GM12878 (cell line): ENCODE results near the gene ITGA11.

ENCODE experiments used
- CBX3 ChIP-seq: fragments of 200-600 bp; sonication (generic); IDR thresholded peaks from 2 replicates; pipeline ENCODE4 v1.6.1; 2016; ENCODE audit warnings: low read depth, borderline replicate concordance
- CHD2 ChIP-seq: IDR thresholded peaks from 2 replicates; pipeline ENCODE4 v1.6.1; 2011; ENCODE audit warnings: low read depth, low read length, improper control_type of control experiment, borderline replicate concordance
- EGR1 ChIP-seq, 2 experiments: IDR thresholded peaks; 1 replicate in 1 of 2; 2 replicates in 1 of 2; pipeline ENCODE4 v1.6.1; 2011 to 2012; ENCODE audit warnings: low read depth in 2 of 2, low read length in 2 of 2, borderline replicate concordance in 1 of 2, mild to moderate bottlenecking in 1 of 2, moderate library complexity in 1 of 2
- POLR2A ChIP-seq: IDR thresholded peaks from 2 replicates; pipeline ENCODE4 v1.6.1; 2011; ENCODE audit warnings: low read depth, mild to moderate bottlenecking, low read length
- POLR2AphosphoS5 ChIP-seq: IDR thresholded peaks from 2 replicates; pipeline ENCODE4 v1.6.1; 2011; ENCODE audit warnings: mild to moderate bottlenecking, low read length, inconsistent platforms
- RCOR1 ChIP-seq: conservative IDR thresholded peaks from 2 replicates; pipeline ENCODE4 v1.6.1; 2012; ENCODE audit warnings: low read depth, low read length, improper control_type of control experiment
- RUNX3 ChIP-seq: IDR thresholded peaks from 2 replicates; pipeline ENCODE4 v1.6.1; 2012; ENCODE audit warnings: low read length, inconsistent platforms
- SMC3 ChIP-seq: IDR thresholded peaks from 2 replicates; pipeline ENCODE4 v1.6.1; 2011; ENCODE audit warnings: low read length, improper control_type of control experiment, borderline replicate concordance
- TF ChIP-seq, protein P1 (sequence below), 3 experiments: IDR thresholded peaks in 2 of 3; conservative IDR thresholded peaks in 1 of 3; 2 replicates each; pipeline ENCODE4 v1.5.1; 2011; ENCODE audit warnings: low read depth in 3 of 3, low read length in 3 of 3, mild to moderate bottlenecking in 3 of 3, control low read depth in 2 of 3, moderate library complexity in 2 of 3, inconsistent platforms in 1 of 3, mixed read lengths in 1 of 3; ENCODE audit not compliant: control insufficient read depth in 2 of 3, insufficient read depth in 1 of 3; ENCODE audit errors: extremely low read depth in 1 of 3
- TF ChIP-seq, protein P2 (sequence below): IDR thresholded peaks from 2 replicates; pipeline ENCODE4 v1.6.1; 2011; ENCODE audit warnings: low read depth, mild to moderate bottlenecking, low read length, moderate library complexity, borderline replicate concordance; ENCODE audit errors: extremely low read depth
- TF ChIP-seq, protein P3 (sequence below): fragments of 450-650 bp; IDR thresholded peaks from 2 replicates; pipeline ENCODE4 v1.6.1; 2017; ENCODE audit warnings: borderline replicate concordance

DNA sequence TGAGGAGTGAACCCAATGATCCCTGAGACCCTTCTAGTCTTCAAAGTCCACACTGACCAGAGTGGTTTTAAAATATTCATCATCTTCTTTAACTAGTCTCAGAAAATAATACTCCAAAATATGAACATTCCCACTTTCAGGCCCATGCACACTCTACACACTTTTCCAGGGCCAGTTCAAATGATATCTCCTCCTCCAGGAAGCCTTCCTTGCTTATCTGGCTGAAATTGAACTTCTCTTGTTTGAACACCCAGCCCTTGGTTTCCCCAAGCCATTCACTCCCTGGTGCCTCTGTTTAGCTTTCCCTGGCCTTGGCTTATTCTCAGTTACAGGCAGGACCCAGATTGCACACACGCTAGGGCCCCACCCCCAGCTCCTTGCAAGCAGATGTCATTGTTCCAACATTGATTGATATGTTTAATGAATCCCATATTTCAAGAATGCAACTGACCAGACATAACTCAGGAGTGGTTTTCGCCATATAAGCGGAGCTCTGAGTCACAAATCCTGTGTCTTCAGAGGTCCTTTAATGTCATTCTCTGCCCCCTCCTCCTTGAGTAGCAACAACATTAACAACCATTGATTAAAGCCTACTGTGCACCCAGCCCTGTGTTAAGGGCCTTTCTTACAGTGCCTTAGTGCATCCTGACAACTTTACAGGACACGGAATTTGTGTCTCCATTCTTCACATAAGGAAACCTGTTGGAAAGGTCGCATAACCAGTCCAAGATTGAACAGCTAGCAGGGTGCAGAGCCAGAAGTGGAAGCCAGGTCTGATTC, 2.1 kb downstream of the ITGA11 start:
- TF ChIP-seq RUNX3 (no peak), POLR2A (no peak), RCOR1 (no peak), CHD2 (no peak), SMC3 (no peak), CBX3 (no peak), POLR2AphosphoS5 (no peak), EGR1 (IDR thresholded peaks at IDR 0.05; ENCODE audit: borderline replicate concordance in 1 of 2, low read depth in 2 of 2, low read length in 2 of 2) (no peak)
- TF ChIP-seq, protein P1, sequence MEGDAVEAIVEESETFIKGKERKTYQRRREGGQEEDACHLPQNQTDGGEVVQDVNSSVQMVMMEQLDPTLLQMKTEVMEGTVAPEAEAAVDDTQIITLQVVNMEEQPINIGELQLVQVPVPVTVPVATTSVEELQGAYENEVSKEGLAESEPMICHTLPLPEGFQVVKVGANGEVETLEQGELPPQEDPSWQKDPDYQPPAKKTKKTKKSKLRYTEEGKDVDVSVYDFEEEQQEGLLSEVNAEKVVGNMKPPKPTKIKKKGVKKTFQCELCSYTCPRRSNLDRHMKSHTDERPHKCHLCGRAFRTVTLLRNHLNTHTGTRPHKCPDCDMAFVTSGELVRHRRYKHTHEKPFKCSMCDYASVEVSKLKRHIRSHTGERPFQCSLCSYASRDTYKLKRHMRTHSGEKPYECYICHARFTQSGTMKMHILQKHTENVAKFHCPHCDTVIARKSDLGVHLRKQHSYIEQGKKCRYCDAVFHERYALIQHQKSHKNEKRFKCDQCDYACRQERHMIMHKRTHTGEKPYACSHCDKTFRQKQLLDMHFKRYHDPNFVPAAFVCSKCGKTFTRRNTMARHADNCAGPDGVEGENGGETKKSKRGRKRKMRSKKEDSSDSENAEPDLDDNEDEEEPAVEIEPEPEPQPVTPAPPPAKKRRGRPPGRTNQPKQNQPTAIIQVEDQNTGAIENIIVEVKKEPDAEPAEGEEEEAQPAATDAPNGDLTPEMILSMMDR (IDR thresholded peaks at IDR 0.05 in 2 of 3, conservative IDR thresholded peaks at IDR 0.05 in 1 of 3; ENCODE audit: control insufficient read depth in 2 of 3, extremely low read depth in 1 of 3, insufficient read depth in 1 of 3, low read depth in 3 of 3, low read length in 3 of 3) = no peak
- TF ChIP-seq, protein P2, sequence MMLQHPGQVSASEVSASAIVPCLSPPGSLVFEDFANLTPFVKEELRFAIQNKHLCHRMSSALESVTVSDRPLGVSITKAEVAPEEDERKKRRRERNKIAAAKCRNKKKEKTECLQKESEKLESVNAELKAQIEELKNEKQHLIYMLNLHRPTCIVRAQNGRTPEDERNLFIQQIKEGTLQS = no peak
- TF ChIP-seq, protein P3, sequence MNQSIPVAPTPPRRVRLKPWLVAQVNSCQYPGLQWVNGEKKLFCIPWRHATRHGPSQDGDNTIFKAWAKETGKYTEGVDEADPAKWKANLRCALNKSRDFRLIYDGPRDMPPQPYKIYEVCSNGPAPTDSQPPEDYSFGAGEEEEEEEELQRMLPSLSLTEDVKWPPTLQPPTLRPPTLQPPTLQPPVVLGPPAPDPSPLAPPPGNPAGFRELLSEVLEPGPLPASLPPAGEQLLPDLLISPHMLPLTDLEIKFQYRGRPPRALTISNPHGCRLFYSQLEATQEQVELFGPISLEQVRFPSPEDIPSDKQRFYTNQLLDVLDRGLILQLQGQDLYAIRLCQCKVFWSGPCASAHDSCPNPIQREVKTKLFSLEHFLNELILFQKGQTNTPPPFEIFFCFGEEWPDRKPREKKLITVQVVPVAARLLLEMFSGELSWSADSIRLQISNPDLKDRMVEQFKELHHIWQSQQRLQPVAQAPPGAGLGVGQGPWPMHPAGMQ = no peak
